Nucleus accumbens (tissue), 56 donors: ENCODE measurements around the gene TBC1D17.

ENCODE experiments used
- DNase-seq, 56 donors: peaks; one replicate each; lab custom pipeline; 2025; lab: John Stamatoyannopoulos, UW

Gene TBC1D17

GRCh38 chr19:49847731-49848696, 29.5 kb upstream of the TBC1D17 start:
- DNase-seq: no peak

DNA sequence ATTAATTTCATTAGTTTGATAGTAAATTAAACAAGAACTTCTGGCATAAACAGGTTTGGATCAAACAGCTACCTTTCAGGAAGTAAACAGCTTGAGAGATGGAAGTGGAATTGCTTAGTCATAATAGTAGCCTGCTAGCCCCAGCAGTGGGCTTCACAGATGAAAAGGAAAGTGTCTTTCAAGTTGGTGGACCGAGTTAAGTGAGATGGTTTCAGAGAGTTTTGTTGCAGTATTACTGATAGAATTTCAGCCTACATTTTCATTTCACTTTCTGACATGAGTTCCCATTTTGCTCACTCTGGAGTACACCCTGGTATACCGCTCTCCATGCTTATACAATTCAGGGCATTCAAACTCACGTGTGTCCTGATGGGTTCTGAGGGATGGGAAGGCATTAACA, 28.6 kb upstream of the TBC1D17 start:
- no peak for DNase-seq

GRCh38 chr19:49849433-49850220, 27.9 kb upstream of the TBC1D17 start:
- no peak for DNase-seq

- DNase-seq: peak in 2 of 56 donors; percentile 43 to 55
These were observed 27.3 kb upstream of the TBC1D17 start for GRCh38 chr19:49850221-49850486.

DNA sequence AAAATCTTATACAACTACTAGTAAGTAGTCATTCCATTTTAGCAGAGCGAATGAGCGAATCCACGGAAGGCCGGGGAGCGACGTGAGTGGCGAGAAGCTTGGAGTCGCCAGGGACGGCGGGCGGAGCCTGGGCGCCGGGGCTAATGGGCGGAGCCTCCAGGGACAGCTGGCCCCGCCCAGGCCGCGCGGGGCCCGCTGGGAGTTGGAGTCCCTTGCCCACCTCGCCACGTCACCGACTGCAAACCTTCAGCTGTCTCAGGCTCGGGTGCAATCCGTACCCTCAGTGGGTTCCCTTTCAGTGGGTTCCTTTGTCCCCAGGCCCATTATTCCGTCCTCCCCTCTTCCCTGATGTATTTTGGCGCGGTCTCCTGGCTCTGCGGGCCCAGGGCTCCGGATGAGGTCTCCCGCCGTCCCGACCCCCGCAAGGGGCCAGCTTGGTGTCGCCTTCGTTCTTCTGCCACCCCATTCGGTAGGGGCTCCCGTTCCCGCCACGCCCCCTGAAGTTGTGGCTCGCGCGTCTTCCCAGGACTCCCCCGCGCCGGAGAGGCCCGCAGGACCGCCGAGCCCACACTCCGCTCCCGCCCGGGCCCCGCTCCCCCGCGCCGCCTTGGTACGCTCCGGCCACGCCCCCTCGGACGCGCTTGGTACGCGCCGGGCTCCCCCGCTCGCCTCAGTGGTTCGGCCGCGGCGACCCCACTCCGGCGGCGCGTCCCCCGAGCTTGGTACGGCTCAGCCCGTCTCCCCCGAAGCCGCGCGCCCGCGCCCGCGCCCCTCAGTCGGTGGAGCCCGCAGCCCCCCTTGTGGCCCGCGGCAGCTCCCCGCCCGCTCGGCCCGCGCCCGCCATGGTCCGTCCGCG, 26.8 kb upstream of the TBC1D17 start, which contains the start of gene PTOV1:
TSS of gene PTOV1 (plus strand) at position 673 of the 856 bp plus-strand sequence.
- peak; percentile 65 to 95 (median 90) for DNase-seq

DNA sequence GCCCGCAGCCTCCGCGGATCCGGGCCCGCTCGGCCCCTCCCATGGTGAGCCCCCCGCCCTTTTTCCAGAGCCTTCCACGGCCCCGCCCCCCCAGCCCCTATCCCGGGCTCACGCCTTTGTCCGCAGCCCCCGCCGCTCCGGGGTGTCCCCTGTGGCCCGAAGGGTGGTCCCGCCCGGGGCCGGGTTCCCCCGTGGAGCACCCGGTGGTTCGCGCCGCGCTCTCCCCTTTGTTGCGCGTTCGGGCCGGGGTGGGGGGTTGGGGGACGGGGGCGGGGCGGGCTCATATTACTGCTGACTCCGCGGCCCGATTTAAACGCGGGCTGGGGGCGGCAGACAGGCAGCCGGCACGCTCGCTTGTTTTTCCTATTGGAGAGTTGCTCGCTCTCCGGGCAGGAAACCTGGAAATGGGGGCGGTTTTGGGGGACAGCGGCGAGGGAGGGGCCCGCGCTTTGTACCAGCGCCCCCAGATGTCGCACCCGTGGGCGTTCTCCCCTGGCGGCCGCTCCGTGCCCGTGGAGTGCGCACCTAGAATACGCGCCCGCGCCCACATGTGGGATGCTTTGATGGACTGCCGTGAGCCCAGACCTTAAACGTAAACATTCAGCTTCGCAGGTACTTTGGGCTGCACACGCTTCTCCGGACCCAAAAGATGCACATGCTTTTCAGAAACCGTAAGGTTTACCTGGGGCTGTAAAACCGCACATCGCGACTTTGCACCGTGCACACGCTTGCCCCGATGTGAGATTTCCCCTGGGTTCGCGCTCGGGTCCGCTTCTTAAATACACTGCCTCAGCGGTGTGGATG, 25.8 kb upstream of the TBC1D17 start:
- peak in 25 of 56 donors; percentile 21 to 76 (median 35) for DNase-seq

GRCh38 chr19:49852631-49853126, 24.8 kb upstream of the TBC1D17 start:
- DNase-seq: no peak

DNA sequence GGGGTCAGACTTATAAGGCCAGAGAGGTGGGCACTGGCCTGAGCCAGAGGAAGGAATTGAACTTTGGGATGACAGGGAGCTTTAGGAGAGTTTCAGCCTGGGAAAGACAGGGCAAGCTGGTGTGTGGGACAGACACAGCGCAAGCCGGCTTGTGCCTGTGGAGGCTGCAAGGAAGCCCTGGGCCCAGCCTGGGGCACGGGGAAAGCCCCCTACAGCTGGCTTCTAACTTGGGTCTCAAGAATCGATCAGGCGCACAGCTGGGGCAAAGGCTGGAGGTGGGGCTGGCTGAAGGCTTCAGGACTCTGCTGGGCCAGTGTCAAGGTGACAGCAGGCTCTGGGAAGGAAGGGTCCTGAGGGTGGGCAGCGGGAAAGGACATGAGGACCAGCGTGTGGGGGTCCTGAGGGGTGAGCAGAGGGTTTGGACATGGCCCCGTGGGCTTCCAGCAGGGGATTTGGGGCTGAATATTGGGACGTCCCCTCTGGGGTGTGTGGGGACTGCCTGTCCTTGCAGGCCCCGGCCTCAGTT, 23.6 kb upstream of the TBC1D17 start:
- no peak for DNase-seq

GRCh38 chr19:49854378-49855263, 22.9 kb upstream of the TBC1D17 start:
- DNase-seq: no peak

DNA sequence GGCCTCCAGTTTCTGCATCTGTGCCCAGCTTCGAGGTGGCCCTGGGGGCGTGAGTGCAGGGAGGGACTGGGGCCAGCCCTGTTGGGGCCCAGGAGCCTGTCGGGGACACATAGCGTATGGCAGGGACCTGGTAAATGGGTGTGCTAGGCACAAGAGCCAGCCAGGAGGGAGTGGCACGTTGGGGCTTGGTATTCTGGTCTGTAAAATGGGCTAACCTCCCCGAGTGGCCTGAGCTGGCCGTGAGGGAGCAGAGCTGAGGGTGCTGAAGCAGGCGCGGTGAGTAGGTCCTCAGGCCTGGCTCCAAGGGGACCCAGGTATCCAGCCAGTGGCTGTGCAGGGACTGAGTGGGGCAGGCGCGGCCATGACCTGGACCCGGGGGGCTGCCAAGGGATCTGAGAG, 22.2 kb upstream of the TBC1D17 start:
- DNase-seq: no peak

- DNase-seq: no peak
These were observed 21.6 kb upstream of the TBC1D17 start for GRCh38 chr19:49855676-49856573.

DNA sequence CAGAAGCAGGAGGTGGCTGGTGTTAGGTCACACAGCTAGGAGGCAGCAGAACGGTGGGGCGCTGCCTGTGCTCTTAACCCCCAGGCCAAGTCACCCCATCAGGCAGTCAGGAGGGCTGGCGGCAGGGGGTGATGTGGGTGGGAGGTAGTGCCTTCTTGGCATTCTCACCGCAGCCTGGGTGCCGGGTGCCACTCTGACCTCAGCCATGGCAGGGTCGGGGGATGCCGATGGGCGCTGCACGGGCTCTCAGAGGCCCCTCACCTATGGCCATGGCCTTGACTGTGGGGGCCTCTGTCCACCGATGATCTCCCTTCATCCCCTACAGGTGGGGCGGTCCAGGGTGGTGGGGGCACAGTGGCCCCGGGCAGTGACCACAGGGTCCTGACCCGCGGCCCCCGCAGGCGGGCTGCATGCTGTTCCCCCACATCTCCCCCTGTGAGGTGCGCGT, 20.9 kb upstream of the TBC1D17 start:
- DNase-seq: no peak

DNA sequence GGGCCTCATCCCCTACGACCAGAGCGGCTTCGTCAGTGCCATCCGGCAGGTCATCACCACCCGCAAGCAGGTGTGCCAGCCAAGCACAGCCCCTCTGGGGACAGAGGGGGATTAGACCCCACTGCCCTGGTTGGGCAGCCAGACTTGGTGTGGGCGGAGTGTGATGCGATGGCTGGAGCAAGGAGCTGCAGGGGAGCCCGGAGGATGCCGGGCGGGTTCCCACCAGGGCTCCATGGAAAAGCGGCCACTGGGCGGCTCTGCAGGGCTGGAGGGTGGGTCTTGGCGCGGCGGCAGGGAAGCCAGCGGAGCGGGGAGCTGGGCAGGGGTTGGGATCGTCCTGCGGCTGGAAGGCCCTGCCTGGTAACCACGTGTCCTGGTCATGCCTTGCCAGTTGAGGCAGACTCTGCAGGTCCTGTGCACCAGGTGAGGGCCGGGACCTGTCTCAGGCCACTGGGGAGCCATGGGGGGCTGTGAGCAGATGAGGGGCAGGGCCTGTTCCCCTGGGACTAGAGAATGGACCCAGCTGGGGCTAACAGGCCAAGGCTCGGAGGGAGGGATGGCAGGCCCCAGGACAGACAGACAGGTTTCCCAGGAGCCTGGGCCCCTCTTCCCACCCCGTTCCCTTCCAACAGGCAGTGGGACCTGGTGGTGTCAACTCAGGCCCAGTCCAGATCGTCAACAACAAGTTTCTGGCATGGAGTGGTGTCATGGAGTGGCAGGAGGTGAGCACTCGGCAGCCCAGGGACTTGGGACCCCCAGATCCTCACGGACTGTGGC, 20.3 kb upstream of the TBC1D17 start:
- DNase-seq: no peak

GRCh38 chr19:49857838-49858087, 19.7 kb upstream of the TBC1D17 start:
- no peak for DNase-seq

DNA sequence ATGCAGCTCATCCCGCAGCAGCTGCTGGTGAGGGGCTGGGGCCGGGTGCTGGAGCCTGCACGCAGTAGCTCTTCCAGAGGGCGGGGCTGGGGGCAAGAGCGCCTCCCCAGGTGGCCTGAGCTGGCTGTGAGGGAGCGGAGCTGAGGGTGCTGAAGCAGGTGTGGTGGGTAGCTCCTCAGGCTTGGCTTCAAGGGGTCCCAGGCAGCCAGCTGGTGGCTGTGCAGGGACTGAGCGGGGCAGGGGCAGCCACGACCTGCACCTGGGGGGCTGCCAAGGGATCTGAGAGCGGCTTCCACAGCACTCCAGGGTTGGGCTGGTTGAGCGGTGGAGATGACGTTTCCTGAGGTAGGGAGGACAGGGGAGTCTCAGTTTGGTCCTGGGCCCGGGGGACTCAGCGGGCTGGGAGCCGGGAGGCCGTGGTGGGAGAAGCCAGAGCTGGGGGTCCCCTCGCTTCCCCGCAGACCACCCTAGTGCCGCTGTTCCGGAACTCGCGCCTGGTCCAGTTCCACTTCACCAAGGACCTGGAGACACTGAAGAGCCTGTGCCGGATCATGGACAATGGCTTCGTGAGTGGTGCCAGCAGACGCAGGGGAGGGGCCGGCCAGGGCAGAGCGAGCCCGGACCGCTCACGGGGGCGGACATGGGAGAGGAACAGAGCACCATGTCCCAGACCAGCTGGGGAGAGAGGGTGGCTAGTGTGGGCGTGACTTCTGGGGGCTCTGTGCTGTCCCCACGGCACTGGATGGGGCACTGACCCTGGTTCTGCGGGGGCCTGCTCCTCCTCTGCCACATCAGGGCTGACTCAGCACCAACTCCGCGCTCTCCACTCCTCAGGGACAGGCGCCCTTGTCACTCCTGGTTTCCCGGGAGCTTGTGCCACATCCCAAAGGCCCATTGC, 19.2 kb upstream of the TBC1D17 start:
- peak in 37 of 56 donors; percentile 6 to 69 (median 30) for DNase-seq
